ENCODE data around the gene PDP2.
A peak's percentile ranks its signal among the peaks of the same experiment; 100 is the strongest.

The PDP2 gene

GRCh38 chr16:66931665-66932064 is 51.4 kb downstream of the PDP2 start:
- DNase-seq (no peak), ATAC-seq (ENCODE audit: insufficient read depth, low read depth) (no peak)
- H3K27me3 ChIP-seq (ENCODE audit: insufficient read depth, low read length, poor library complexity), result no peaks in the 10 kb centered on the region
- peaks cover 13% of the 10 kb centered on the region for H4K20me1 ChIP-seq (ENCODE audit: insufficient read depth, low read length)
- H2AFZ ChIP-seq (ENCODE audit: low read depth, low read length), result no peak overlapping the region
- no peak overlapping the region for H3K4me2 ChIP-seq (ENCODE audit: insufficient read depth, low read length)
- no peak for TF ChIP-seq EZH2 (IDR thresholded peaks at IDR 0.05; ENCODE audit: borderline replicate concordance, low read depth, low read length, severe bottlenecking)
- no peak for TF ChIP-seq CTCF (IDR thresholded peaks at IDR 0.05; ENCODE audit: borderline replicate concordance, extremely low read depth, low read length, poor library complexity, severe bottlenecking)
- no peak overlapping the region for H3K4me3 ChIP-seq (ENCODE audit: low read depth in 1 of 2, low read length in 2 of 2)
- no peak overlapping the region for H3K9ac ChIP-seq (ENCODE audit: low read depth, low read length)
- H3K36me3 ChIP-seq (ENCODE audit: insufficient read depth, low read length), result peaks cover 11% of the 10 kb centered on the region
- H3K9me3 ChIP-seq (ENCODE audit: insufficient read depth, low read length, severe bottlenecking), result no peaks in the 10 kb centered on the region
- no peak overlapping the region for H3K27ac ChIP-seq (ENCODE audit: low read length)
- H3K79me2 ChIP-seq (ENCODE audit: insufficient read depth, low read length), result peaks cover 43% of the 10 kb centered on the region
- peaks cover 37% of the 10 kb centered on the region for H3K4me1 ChIP-seq (ENCODE audit: insufficient read depth, low read length)

- Histone ChIP-seq H3K9me3 (ENCODE audit: insufficient read depth, low read length, severe bottlenecking) (no peaks in the 10 kb centered on the region), H4K20me1 (ENCODE audit: insufficient read depth, low read length) (peaks cover 13% of the 10 kb centered on the region), H3K9ac (ENCODE audit: low read depth, low read length) (peak overlapping the region; percentile 98; the same call in 1 of the 2 replicates), H3K27ac (ENCODE audit: low read length) (no peak overlapping the region), H3K4me3 (ENCODE audit: low read depth in 1 of 2, low read length in 2 of 2) (no peak overlapping the region), H2AFZ (ENCODE audit: low read depth, low read length) (no peak overlapping the region), H3K4me2 (ENCODE audit: insufficient read depth, low read length) (peak overlapping the region; percentile 97), H3K27me3 (ENCODE audit: insufficient read depth, low read length, poor library complexity) (no peaks in the 10 kb centered on the region), H3K79me2 (ENCODE audit: insufficient read depth, low read length) (peaks cover 43% of the 10 kb centered on the region), H3K4me1 (ENCODE audit: insufficient read depth, low read length) (peaks cover 38% of the 10 kb centered on the region), H3K36me3 (ENCODE audit: insufficient read depth, low read length) (peaks cover 12% of the 10 kb centered on the region)
- DNase-seq, result no peak
- ATAC-seq (ENCODE audit: insufficient read depth, low read depth), result no peak
- TF ChIP-seq CTCF (IDR thresholded peaks at IDR 0.05; ENCODE audit: borderline replicate concordance, extremely low read depth, low read length, poor library complexity, severe bottlenecking) (no peak), EZH2 (IDR thresholded peaks at IDR 0.05; ENCODE audit: borderline replicate concordance, low read depth, low read length, severe bottlenecking) (no peak)
Measured at GRCh38 chr16:66932076-66932475, 51.8 kb downstream of the PDP2 start.

- no peaks in the 10 kb centered on the region for H3K9me3 ChIP-seq (ENCODE audit: insufficient read depth, low read length, severe bottlenecking)
- no peak for TF ChIP-seq CTCF (IDR thresholded peaks at IDR 0.05; ENCODE audit: borderline replicate concordance, extremely low read depth, low read length, poor library complexity, severe bottlenecking)
- TF ChIP-seq EZH2 (IDR thresholded peaks at IDR 0.05; ENCODE audit: borderline replicate concordance, low read depth, low read length, severe bottlenecking), result no peak
- peak overlapping the region; percentile 98 for H3K9ac ChIP-seq (ENCODE audit: low read depth, low read length)
- peak overlapping the region; percentile 96 for H2AFZ ChIP-seq (ENCODE audit: low read depth, low read length)
- H3K27ac ChIP-seq (ENCODE audit: low read length), result peak overlapping the region; percentile 90
- ATAC-seq (ENCODE audit: insufficient read depth, low read depth), result no peak
- peak overlapping the region; percentile 97 for H3K4me2 ChIP-seq (ENCODE audit: insufficient read depth, low read length)
- H3K36me3 ChIP-seq (ENCODE audit: insufficient read depth, low read length), result peaks cover 24% of the 10 kb centered on the region
- DNase-seq, result no peak
- H3K27me3 ChIP-seq (ENCODE audit: insufficient read depth, low read length, poor library complexity), result no peaks in the 10 kb centered on the region
- peaks cover 49% of the 10 kb centered on the region for H3K79me2 ChIP-seq (ENCODE audit: insufficient read depth, low read length)
- H3K4me1 ChIP-seq (ENCODE audit: insufficient read depth, low read length), result peaks cover 38% of the 10 kb centered on the region
- peak overlapping the region; percentile 96 to 97 for H3K4me3 ChIP-seq (ENCODE audit: low read depth in 1 of 2, low read length in 2 of 2)
- H4K20me1 ChIP-seq (ENCODE audit: insufficient read depth, low read length), result peaks cover 13% of the 10 kb centered on the region
Measured at GRCh38 chr16:66933776-66934137, 53.4 kb downstream of the PDP2 start.
